ENCODE measurements around the gene SLC1A7. TPM values are rescaled to one million over a fixed set of nuclear protein-coding genes. Genes with fewer than 3 reads are reported as not detected.

Gene SLC1A7
- total and polyA plus RNA-seq, 2 of the 13 experiments (the other 11 are each of a cell fraction or from before 2014, with no cell fraction given): 0.04 to 2.0 TPM

- TF ChIP-seq ZNF18 (CRISPR knock-in tag; IDR thresholded peaks at IDR 0.05; ENCODE audit: insufficient replicate concordance) (no peak), ZNF446 (CRISPR knock-in tag; IDR thresholded peaks at IDR 0.05) (no peak), RXRB (CRISPR knock-in tag; IDR thresholded peaks at IDR 0.05; ENCODE audit: borderline replicate concordance) (peak; percentile 82), ZBTB26 (CRISPR knock-in tag; IDR thresholded peaks at IDR 0.05; ENCODE audit: borderline replicate concordance) (peak; percentile 21; the same call in 1 of the 2 replicates), ZNF792 (CRISPR knock-in tag; IDR thresholded peaks at IDR 0.05) (peak; percentile 56; the same call in 1 of the 2 replicates), ATF3 (CRISPR knock-in tag; IDR thresholded peaks at IDR 0.05) (peak; percentile 95), ZNF562 (CRISPR knock-in tag; IDR thresholded peaks at IDR 0.05; ENCODE audit: borderline replicate concordance) (no peak), MTA1 (CRISPR knock-in tag; IDR thresholded peaks at IDR 0.05; ENCODE audit: borderline replicate concordance) (peak; percentile 68; the same call in 1 of the 2 replicates), KLF9 (CRISPR knock-in tag; IDR thresholded peaks at IDR 0.05; ENCODE audit: low read depth) (no peak), RAD51 (IDR thresholded peaks at IDR 0.05; ENCODE audit: borderline replicate concordance) (no peak), NCOR1 (IDR thresholded peaks at IDR 0.05; ENCODE audit: borderline replicate concordance, low read length) (peak; percentile 81), MIXL1 (CRISPR knock-in tag; IDR thresholded peaks at IDR 0.05) (no peak), TFDP1 (CRISPR knock-in tag; IDR thresholded peaks at IDR 0.05; ENCODE audit: borderline replicate concordance) (peak; percentile 64; the same call in 1 of the 2 replicates), PPARG (CRISPR knock-in tag; conservative IDR thresholded peaks at IDR 0.05) (peak; percentile 50; the same call in 1 of the 2 replicates), HDAC1 (CRISPR knock-in tag; IDR thresholded peaks at IDR 0.05) (peak; percentile 82), ZBTB20 (CRISPR knock-in tag; IDR thresholded peaks at IDR 0.05; ENCODE audit: borderline replicate concordance, low read depth) (peak; percentile 19; the same call in 1 of the 2 replicates), ARNT (IDR thresholded peaks at IDR 0.05) (no peak)
- TF ChIP-seq, protein P1, sequence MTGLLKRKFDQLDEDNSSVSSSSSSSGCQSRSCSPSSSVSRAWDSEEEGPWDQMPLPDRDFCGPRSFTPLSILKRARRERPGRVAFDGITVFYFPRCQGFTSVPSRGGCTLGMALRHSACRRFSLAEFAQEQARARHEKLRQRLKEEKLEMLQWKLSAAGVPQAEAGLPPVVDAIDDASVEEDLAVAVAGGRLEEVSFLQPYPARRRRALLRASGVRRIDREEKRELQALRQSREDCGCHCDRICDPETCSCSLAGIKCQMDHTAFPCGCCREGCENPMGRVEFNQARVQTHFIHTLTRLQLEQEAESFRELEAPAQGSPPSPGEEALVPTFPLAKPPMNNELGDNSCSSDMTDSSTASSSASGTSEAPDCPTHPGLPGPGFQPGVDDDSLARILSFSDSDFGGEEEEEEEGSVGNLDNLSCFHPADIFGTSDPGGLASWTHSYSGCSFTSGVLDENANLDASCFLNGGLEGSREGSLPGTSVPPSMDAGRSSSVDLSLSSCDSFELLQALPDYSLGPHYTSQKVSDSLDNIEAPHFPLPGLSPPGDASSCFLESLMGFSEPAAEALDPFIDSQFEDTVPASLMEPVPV (CRISPR knock-in tag; IDR thresholded peaks at IDR 0.05): 0 out of 2 replicates have a peak, but pooled peaks have one; percentile 57
- TF ChIP-seq, protein P2, sequence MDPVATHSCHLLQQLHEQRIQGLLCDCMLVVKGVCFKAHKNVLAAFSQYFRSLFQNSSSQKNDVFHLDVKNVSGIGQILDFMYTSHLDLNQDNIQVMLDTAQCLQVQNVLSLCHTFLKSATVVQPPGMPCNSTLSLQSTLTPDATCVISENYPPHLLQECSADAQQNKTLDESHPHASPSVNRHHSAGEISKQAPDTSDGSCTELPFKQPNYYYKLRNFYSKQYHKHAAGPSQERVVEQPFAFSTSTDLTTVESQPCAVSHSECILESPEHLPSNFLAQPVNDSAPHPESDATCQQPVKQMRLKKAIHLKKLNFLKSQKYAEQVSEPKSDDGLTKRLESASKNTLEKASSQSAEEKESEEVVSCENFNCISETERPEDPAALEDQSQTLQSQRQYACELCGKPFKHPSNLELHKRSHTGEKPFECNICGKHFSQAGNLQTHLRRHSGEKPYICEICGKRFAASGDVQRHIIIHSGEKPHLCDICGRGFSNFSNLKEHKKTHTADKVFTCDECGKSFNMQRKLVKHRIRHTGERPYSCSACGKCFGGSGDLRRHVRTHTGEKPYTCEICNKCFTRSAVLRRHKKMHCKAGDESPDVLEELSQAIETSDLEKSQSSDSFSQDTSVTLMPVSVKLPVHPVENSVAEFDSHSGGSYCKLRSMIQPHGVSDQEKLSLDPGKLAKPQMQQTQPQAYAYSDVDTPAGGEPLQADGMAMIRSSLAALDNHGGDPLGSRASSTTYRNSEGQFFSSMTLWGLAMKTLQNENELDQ (CRISPR knock-in tag; IDR thresholded peaks at IDR 0.05; ENCODE audit: borderline replicate concordance): no peak
These were observed 52.8 kb downstream of the SLC1A7 start (continued) for GRCh38 chr1:53089478-53090226.

All from HepG2 (cell line).